Activated T-helper 9 cell treated with anti-CD3 and anti-CD28 coated beads, Interleukin-2, amount 50 U/mL, for 16 hours (primary cell): Measurements from ENCODE around the gene MAPK4.
"Not testable (repeated sequence)": the region's sequence is repeated elsewhere in the genome, so short reads cannot be mapped to it uniquely, and the experiment has no call there.

Experiments
- DNase-seq: peaks from one replicate; pipeline ENCODE4 v3.0.0-alpha.2; 2020; ENCODE audit warnings: low read depth

The MAPK4 gene

DNA sequence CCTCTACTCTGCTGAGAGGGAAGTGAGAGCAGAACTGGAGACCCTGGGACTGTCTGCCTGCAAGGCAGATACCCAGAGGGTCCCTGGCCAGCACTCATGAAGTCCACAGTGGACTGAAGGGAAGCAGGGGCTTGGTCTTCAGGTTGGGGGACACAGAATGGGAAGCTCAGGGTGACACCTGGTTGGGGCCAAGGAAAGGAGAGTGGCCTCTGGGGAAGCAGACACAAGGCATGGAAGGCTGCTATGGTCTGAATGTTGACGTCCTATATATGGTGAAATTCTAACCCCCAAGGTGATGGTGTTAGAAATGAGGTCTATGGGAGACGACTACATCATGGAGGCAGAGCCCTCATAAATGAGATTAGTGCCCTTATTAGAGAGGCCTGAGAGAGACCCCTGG lies 190.7 kb downstream of the MAPK4 start:
- DNase-seq, result no peak

DNA sequence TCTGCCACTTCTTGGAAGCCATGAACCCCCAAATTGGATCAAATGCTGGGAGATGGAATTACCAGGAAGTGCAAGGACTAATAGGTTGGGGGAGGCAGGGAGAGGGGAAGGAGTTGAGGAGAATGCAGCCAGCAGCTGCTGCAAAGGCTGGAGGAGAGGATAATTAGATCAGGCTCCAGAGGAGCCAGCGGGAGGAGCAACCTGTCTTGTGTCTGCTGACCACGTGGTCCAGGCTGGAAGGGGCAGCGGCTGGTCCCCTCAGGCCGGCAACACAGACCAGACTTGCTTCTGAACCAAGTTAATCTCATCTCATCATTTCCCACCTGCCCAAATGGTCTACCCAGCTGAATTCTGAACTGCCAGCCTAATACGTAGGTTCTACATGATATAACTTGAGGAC lies 191.6 kb downstream of the MAPK4 start:
- no peak for DNase-seq

DNA sequence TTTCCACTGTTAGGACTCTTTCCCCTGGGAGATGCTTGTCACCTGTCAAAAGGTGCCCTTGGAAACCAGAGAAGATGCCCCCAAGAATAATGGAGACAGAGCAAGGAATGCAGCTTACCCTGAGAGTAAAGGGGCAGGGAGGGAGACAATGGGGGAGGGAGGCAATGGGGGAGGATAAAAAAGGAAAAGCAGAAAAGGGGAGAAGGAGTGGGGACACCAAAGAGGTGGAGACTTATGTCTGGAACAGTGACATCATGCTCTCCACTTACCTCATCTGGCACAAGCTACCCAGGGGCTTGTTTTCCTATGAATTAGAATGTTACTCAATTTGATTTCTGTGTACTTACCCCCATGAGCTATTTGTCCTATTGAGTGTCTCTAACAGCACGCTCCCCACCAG lies 192.1 kb downstream of the MAPK4 start:
- no peak for DNase-seq

DNA sequence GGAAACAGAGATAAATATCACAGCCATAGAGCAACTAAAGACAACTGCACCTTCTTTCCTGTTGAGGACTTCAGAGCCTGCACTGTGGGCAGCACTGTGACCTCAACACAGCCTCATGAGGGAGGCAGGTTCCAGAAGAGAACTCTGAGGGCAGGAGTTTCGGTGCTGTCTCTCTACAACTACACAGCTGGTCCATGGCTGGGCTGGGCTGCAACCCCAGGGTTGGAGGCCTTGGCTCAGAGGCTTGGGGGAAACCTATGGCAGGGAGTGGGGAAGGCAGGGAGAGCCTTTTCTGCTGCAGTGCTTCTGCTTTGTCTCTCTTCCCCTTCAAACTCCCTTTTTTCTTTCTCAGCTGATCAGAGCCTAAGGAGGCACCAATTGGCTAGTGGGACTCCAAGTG lies 193.4 kb downstream of the MAPK4 start:
- no peak for DNase-seq

DNA sequence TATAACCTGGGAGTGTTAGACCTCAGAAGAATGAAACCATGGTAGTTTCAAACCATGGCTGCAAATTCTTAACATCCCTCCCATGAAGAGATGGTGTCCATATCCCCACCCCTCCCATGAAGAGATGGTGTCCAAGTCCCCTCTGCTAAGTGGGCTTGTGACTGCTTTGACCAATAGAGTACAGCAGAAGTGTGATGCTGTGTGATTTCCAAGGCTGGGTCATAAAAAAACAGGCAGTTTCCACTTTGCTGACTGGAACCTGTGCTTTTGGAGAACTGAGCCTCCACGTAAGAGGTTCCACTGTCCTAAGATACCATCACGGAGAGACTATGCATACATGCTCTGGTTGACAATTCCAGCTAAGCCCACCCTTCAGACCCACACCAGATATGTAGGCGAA lies 194.4 kb downstream of the MAPK4 start:
- DNase-seq, result no peak

DNA sequence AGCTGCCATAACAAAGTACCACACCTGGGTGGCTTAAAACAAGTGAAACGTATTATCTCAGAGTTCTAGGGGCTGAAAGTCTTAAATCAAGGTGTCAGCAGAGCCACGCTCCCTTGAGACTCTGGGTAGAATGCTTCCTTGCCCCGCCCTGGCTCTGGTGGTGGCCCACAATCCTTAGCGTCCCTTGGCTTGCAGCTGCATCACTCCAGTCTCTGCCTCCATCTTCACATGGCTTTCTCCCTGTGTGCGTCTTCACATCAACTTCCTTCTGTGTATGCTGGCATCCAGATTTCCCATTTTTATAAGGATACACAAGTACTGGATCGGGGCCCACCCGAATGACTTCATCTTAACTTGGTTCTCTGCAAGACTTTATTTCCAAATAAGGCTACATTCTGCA lies 197.5 kb downstream of the MAPK4 start:
- no peak for DNase-seq

DNA sequence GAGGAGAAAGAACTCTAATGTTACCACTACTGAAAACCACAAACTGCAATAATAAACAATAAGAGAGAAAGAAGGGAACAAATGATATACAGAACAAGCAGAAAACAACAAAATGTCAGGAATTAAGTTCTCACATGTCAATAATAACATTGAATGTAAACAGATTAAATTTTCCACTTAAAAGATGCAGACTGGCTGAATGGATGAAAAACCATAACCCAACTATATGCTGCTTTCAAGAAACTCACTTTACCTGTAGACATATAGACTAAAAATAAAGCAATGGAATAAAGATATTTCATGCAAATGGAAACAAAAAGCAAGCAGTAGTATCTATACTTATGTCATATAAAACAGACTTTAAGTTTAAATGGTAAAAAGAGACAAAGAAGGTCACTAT lies 209.6 kb downstream of the MAPK4 start:
- no peak for DNase-seq

DNA sequence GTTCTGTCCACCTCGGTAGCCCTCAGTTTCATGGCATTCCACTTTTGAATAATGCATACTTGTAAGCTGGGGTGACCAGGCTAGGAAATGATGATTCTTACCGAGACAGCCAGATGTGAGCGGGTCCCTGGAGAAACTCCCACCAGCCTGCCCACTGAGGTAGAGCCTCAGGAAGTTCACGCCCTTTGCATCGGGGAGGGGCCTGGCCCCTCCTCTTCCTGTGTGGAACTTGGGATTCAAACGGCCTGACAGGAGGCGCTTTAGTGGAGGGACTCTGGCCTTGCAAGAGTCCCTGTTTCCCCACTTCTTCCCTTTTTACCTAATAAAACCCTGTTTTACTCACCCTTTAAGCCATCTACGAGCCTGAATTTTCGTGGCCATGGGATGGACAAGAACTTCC lies 215.3 kb downstream of the MAPK4 start:
- no peak for DNase-seq

DNA sequence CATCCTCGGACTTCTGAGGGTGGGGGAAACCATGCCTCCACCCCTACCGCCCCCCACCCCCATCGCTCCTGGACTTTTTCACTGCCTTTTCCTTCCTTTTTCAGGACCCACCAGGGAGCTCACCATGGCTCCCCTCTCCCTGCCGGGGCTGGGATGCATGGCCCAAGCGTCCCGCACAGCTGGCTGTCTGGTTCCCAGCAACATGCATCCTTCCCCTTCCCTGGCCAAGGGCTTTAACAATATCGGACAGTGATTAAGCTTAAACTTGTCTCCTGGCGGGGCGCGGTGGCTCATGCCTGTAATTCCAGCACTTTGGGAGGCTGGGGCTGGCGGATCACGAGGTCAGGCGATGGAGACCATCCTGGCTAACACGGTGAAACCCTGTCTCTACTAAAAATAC lies 215.8 kb downstream of the MAPK4 start:
- DNase-seq, result no peak

DNA sequence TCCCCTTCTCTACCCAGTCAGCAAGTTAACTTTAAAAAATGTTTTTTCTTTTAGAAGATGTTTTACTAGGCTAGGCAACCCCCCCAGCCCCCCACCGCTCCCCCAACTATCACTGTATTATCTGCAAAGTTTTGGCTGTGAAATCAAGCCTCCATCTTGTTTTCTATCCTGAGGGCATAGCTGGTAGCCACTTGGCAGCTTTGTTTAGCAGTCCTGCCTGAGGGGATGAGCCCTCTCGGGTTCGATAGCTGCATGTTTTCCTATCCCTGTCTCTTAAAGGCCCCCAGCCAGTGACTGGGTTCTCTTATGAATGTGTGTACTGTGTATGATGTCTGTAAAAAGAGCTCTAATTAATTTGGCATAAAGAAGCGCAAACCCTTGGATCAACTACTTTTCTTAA lies 216.5 kb downstream of the MAPK4 start:
- no peak for DNase-seq

DNA sequence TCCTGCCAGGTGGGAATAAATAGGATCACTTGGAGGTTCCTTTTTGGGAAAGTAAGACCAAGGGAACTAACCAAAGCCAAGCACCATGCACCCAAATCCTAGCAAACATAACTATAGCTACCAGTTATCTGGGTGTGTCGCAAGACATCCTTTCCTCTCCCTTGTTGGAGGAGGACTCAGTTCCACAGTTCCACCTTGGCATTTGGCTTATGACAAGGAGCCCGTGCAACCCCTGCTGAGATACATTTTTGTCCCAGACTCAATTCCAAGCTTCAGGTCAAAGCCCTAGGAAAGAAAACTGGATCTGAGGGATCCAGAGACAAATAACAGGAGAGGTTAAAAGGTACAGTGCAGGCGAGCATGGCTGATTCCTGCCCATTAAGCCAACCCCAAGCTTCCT lies 219.1 kb downstream of the MAPK4 start:
- DNase-seq, result not testable (repeated sequence)
